ENCODE data around the gene ERRFI1.

Gene ERRFI1

DNA sequence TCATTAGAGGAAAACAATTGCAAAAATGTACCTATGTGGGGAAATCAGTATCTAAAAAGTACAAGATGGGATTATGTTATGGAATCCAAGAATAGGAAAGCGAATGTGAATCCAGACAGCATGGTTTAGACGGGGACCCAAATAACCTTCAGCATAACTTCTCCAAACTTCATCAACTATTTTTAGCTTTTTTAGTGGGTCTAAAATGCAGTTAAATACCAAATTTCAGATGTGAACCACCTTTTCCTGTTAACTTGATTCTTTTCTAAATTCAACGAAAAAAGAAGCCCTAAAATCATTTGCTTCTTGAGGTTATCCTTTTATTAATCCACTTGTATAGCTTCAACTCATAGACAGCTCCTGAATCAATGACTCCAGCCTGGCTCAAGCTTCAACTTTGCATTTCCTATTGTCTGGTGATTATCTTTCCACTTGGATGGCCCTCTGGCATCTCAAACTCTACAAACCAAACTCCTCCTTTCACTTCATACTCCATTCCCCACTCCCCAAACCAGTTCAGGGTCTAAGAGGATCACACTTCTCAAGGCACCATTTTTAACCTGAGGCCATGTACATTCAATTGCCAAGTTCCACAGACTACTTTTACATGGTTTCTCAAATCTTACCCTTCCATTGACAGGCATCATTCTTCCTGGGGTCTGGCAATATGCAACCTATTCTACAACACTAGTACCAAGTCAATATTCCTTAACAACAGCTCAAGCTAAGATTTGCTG, 7.4 kb downstream of the ERRFI1 start:
- H3K4me3 ChIP-seq (ENCODE audit: low read depth, low read length), result no peak overlapping the region
- no peak for DNase-seq (ENCODE audit: low read depth)
- TF ChIP-seq, protein P1, sequence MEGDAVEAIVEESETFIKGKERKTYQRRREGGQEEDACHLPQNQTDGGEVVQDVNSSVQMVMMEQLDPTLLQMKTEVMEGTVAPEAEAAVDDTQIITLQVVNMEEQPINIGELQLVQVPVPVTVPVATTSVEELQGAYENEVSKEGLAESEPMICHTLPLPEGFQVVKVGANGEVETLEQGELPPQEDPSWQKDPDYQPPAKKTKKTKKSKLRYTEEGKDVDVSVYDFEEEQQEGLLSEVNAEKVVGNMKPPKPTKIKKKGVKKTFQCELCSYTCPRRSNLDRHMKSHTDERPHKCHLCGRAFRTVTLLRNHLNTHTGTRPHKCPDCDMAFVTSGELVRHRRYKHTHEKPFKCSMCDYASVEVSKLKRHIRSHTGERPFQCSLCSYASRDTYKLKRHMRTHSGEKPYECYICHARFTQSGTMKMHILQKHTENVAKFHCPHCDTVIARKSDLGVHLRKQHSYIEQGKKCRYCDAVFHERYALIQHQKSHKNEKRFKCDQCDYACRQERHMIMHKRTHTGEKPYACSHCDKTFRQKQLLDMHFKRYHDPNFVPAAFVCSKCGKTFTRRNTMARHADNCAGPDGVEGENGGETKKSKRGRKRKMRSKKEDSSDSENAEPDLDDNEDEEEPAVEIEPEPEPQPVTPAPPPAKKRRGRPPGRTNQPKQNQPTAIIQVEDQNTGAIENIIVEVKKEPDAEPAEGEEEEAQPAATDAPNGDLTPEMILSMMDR (IDR thresholded peaks at IDR 0.05; ENCODE audit: low read depth, low read length), result no peak
- TF ChIP-seq MYC (IDR thresholded peaks at IDR 0.05; ENCODE audit: low read depth, low read length) (no peak), POLR2A (IDR thresholded peaks at IDR 0.05; ENCODE audit: extremely low read depth, insufficient read length) (no peak)
- TF ChIP-seq, protein P2, sequence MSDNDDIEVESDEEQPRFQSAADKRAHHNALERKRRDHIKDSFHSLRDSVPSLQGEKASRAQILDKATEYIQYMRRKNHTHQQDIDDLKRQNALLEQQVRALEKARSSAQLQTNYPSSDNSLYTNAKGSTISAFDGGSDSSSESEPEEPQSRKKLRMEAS (IDR thresholded peaks at IDR 0.05; ENCODE audit: low read depth, low read length), result no peak

DNA sequence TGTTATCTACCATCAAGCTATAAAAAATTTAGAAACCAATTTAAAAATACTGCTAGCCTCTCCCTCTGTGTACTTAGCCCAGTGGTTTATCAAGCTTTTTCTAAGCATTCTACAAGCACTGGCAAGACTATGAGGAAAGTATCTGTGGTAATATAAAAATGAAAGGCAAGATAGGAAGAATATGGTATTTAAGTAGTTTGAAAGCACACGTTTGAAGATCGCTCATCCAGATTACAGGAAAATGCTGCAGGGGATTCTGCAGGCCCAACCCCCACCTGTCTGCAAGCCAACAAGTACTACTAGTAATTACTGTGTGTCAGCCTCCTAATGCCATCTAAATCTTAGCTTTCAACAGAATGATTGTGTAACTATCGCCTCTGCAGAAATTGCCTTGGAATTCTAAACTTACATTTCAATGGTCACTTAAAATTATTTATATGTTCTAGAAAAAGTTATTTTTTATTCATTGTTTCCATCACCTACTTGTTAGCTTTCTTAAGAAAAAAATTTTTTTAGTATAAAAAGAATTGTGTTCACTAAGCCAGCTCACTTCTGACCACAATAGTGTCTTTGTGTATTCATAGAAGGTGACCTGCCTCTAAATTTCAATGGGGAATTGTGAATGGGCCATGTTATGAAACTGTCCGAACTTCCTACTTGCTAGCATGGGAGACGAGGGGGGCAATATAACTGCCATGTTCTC, 8.5 kb downstream of the ERRFI1 start:
- H3K4me3 ChIP-seq (ENCODE audit: low read depth, low read length), result no peak overlapping the region
- no peak for DNase-seq (ENCODE audit: low read depth)
- TF ChIP-seq MYC (IDR thresholded peaks at IDR 0.05; ENCODE audit: low read depth, low read length), result no peak
- TF ChIP-seq, protein P1 (IDR thresholded peaks at IDR 0.05; ENCODE audit: low read depth, low read length), result no peak
- TF ChIP-seq, protein P2 (IDR thresholded peaks at IDR 0.05; ENCODE audit: low read depth, low read length), result no peak

DNA sequence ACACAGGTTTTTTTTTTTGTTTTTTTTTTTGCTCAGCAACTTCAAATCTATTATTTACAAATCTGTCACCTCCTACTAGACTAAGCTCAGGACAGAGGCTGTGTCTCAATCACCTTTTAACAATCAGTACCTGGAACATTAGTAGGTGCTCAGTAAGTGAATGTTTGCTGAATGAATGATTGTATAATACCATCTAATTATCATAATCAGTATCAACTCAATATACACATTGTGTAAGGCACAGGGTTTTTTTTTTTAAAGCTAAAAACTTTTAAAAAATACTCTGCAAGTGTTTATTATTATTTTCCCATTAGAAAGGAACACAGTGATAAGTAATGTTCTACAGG, 9.2 kb downstream of the ERRFI1 start:
- no peak for DNase-seq (ENCODE audit: low read depth)
- TF ChIP-seq, protein P2 (IDR thresholded peaks at IDR 0.05; ENCODE audit: low read depth, low read length), result no peak
- TF ChIP-seq MYC (IDR thresholded peaks at IDR 0.05; ENCODE audit: low read depth, low read length), result no peak
- TF ChIP-seq, protein P1 (IDR thresholded peaks at IDR 0.05; ENCODE audit: low read depth, low read length), result no peak
- TF ChIP-seq POLR2A (IDR thresholded peaks at IDR 0.05; ENCODE audit: extremely low read depth, insufficient read length), result no peak
- H3K4me3 ChIP-seq (ENCODE audit: low read depth, low read length), result no peak overlapping the region

DNA sequence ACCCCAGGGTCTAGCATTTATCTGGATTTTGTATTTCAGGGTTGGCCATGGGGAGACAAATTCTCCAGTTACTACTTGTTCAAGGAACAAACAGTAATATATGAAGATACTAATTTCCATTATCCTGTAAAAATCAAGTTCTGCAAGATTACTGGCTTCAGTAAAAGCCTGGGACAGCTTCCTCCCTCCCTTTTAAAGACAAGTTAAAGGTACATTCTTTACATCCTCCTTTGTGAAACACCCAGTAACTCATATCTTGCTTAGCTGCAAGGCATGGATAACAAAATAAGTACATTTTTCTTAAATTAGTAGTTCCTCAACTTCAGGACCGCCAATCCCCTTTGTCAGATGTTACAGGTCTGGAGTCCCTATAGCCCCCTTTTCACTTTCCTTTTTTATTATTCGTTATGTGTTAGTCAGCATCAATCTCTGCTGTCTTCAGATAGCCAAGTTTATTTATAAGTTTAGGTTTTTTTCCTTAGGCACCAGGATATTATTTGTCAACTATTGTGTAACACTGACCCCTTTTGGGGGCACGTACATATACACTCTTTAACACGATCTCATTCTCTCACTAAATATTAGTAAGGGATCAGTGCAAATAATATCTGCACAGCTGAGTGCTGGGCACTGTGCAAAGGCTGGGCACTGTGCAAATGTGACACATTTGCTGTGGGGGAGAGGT, 9.8 kb downstream of the ERRFI1 start:
- TF ChIP-seq MYC (IDR thresholded peaks at IDR 0.05; ENCODE audit: low read depth, low read length) (no peak), POLR2A (IDR thresholded peaks at IDR 0.05; ENCODE audit: extremely low read depth, insufficient read length) (no peak)
- TF ChIP-seq, protein P1 (IDR thresholded peaks at IDR 0.05; ENCODE audit: low read depth, low read length), result no peak
- DNase-seq (ENCODE audit: low read depth), result peak; percentile 32
- H3K4me3 ChIP-seq (ENCODE audit: low read depth, low read length), result no peak overlapping the region

DNA sequence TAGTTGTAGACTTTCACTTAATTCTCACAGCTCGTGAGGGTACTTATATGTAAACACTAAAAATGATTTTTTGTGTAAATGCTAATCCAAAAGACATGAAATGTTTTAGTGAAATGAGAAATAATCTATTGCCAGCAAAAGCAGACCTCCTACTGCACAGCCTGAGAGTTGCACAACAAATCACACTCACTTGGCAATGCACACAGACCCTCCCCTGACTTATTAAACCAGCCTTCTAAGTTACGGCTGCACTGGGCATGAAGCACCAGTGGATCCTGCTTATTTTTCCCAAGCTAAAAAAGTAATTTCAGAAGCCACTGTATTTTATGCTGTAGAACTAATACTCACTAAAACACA, 10.3 kb downstream of the ERRFI1 start:
- DNase-seq (ENCODE audit: low read depth), result no peak
- H3K4me3 ChIP-seq (ENCODE audit: low read depth, low read length), result no peak overlapping the region
- TF ChIP-seq, protein P2 (IDR thresholded peaks at IDR 0.05; ENCODE audit: low read depth, low read length), result no peak
- TF ChIP-seq MYC (IDR thresholded peaks at IDR 0.05; ENCODE audit: low read depth, low read length), result no peak
- no peak for TF ChIP-seq POLR2A (IDR thresholded peaks at IDR 0.05; ENCODE audit: extremely low read depth, insufficient read length)
- TF ChIP-seq, protein P1 (IDR thresholded peaks at IDR 0.05; ENCODE audit: low read depth, low read length), result no peak

Measured in NB4 (cell line).